GM15510 (cell line): Measurements from ENCODE around the gene RHBDF1.

Experiments
- POLR2A ChIP-seq: IDR thresholded peaks from 3 replicates; pipeline ENCODE4 v1.6.1; 2011; ENCODE audit warnings: borderline replicate concordance; ENCODE audit not compliant: insufficient read length; ENCODE audit errors: extremely low read depth

RHBDF1 gene

GRCh38 chr16:71540-72401 lies 660 bp downstream of the RHBDF1 start:
- TF ChIP-seq POLR2A: no peak

GRCh38 chr16:71210-71539 lies 1.3 kb downstream of the RHBDF1 start:
- no peak for TF ChIP-seq POLR2A

GRCh38 chr16:69181-69580 lies 3.2 kb downstream of the RHBDF1 start:
- TF ChIP-seq POLR2A: no peak

- TF ChIP-seq POLR2A: no peak
These were observed 4.3 kb downstream of the RHBDF1 start for GRCh38 chr16:67884-68789.

DNA sequence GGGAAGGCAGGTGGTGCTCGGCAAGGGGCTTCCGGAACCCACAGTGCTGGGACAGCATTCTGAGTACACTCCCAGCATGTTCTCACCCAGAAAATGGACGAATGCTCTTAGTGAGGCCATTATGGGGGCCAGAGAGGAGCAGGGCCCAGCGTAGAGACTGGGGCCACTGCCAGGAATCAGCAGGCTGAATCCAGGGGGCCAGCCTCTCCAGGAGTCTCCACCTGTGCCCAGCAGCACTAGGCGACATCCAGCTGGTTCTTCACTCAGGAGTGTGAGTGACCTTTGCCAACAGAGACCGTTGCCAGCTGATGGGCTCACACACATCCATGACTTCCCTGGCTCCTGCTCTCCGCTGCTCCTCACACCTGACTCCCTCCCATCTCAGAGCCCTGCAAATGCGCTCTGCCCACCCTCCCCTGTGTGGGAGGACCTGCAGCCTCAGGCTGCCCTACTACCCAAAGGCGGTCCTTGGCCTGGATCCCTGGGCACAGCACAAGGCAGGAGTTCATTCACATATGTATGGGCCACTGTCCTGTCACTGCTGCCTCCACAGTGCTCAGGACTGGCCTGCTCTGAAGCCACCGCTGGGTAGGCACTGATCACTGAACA lies 5.1 kb downstream of the RHBDF1 start:
- TF ChIP-seq POLR2A: no peak

DNA sequence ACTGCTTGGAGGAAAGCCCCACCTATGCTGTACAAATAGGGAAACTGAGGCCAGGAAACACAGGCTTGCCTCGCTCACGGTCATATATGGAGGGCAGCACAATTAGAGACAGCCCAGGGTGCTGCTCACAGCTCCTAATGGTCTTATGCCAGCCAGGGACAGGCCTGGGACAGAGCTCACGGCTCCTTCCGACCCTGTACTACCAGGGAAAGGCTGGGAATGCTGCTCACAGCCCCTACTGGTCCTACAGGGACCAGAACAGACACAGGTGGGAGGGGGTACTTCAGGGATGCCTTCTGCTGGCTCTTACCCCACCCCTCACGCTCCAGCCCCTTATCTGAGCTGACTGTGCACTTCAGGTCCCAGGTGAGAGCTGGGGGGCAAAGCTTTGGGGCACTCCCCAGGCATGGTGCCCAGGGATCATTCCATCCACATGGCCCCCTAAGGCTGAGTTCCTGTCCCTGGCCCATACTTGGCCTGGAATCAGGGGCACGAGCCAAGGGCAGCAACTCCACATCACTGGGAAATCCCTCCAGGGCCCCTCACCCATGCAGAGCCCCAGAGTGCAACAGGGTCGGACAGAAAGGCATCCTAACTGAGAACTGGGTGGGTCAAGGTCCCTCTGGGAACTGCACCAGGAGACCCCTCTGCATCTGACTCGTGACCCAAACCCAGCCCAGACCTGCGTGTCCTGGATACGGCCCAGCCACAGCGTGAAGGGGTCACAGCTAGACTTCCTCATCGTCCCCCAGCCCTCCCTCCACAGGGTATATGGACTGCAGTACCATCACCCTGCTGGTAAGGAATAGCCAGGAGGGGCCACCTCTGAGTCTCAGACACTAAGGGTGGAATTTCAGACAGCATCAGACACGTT lies 5.9 kb downstream of the RHBDF1 start:
- TF ChIP-seq POLR2A: no peak

DNA sequence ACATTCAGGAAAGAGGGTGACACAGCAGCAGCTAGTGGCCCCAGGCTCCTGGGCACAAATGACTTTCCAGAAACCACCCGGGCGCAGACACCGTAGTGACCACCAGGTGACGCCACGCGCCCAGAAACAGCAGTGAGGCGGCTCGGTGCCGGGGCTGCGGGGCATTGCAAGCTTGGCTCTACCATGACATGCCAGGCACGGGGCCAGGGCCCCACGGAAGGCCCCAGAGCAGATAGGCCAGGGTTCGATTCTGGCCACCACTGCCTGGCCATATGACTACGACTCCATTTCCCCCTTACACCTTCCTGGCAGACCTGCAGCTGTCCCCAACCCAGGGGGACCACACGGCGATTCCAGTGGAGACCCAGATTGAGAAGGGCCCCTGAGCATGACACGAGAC lies 6.7 kb downstream of the RHBDF1 start:
- no peak for TF ChIP-seq POLR2A

DNA sequence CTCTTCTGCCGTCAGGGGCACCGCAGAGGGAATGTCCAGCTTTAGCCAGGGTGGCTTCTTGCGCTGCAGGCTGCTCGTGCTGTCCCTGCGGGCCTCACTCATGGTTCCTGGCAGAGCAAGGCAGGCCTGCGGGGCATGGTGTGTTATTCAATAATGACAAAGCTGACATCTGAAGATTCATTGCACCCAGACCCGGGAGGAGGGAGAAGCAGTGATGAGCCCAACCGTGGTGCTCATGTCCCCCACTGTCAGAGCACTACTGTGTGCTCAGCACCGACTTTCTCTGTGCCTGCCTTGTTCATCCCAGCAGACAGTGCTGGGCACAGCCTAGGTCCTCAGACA lies 7.5 kb downstream of the RHBDF1 start:
- TF ChIP-seq POLR2A: no peak

GRCh38 chr16:63998-64913 lies 8.2 kb downstream of the RHBDF1 start:
- no peak for TF ChIP-seq POLR2A

GRCh38 chr16:63466-63865 lies 9.0 kb downstream of the RHBDF1 start:
- TF ChIP-seq POLR2A: no peak

- TF ChIP-seq POLR2A: no peak
These were observed 9.5 kb downstream of the RHBDF1 start for GRCh38 chr16:62968-63391.

DNA sequence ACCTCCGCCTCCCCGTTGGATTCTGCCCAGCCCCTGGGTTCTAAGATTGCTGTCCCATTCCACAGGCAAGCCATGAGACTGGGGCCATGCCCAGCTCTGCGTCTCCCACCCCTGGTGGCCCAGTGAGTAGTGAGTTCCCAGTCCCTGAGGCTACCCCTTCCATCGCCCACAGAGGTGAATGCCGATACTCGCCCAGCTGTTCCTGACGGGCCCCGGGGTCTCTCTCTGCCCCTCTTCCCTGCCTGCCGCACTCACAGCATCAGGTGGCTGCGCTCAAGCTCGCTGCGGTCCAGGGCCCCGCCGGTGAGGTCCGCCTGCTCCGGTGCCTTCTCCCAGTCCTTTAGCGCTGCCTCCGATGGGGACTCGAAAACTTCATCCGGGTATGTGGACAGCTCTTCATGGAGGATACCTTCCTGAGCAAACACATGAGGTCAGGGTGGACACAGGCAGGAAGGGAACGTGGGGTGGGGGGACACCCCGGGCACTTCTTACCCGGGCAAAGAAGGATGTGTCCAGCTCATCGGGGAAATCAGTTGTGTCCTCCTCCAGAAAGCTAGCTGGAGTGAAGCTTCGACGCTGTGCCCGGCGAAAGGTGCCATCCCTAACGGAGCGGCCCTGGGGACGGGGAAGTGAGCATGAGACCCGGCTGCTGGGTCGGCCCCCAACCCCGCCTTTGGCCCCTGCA lies 10.0 kb downstream of the RHBDF1 start:
- no peak for TF ChIP-seq POLR2A

DNA sequence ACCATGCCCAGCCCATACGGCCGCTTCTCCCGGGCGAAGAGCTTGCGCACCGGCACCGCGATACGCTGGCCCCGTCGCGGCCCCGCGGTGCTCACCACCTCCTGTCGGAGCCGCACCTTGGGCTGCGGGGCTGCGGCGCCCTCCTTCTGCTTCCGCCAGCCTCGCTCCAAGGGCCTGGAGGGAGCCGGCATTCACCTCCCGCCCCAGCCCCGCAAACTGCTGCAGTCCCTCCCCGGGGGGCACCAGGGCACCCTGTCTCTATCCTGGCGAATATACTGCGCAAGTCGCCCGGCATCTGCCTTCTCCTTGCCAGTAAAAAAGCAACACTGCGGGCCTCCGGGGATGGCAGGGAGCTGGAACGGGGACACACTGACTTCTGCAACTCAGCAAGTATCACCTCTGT lies 10.6 kb downstream of the RHBDF1 start:
- no peak for TF ChIP-seq POLR2A
